A673 (cell line): ENCODE measurements around the gene SMAD3. TPM values are rescaled to one million over a fixed set of nuclear protein-coding genes. Genes with fewer than 3 reads are reported as not detected.

Source experiments
- BruUV-seq: library from RNA; stranded (reverse); fragments of 400-500 nt; replicated peaks from 2 replicates; lab custom pipeline; 2021; lab: Mats Ljungman, UMichigan
- CTCF ChIA-PET: fragments of 300-600 bp; sonication (Branson Sonifier 250); formaldehyde crosslinking; loops from one replicate; lab custom pipeline; 2022; ENCODE audit warnings: antibody characterized with exemption; lab: Charles Lee
- POLR2A ChIA-PET: fragments of 300-600 bp; sonication (Branson Sonifier 250); formaldehyde crosslinking; loops from one replicate; lab custom pipeline; 2022; ENCODE audit warnings: antibody characterized with exemption; ENCODE audit not compliant: low non-redundant PET; lab: Charles Lee
- DNase-seq: peaks from one replicate; pipeline ENCODE4 v3.0.0-alpha.2; 2015; ENCODE audit warnings: low spot score
- H3K27ac ChIP-seq: fragments of 200-600 bp; sonication (generic); 2 replicates; pipeline ENCODE4 v1.5.1; 2016; ENCODE audit warnings: mixed run types, low read depth, mild to moderate bottlenecking, mixed read lengths, antibody characterized with exemption, low read length; ENCODE audit not compliant: poor library complexity, severe bottlenecking
- H3K27me3 ChIP-seq: fragments of 200-600 bp; sonication (generic); replicated peaks from 2 replicates; pipeline ENCODE4 v1.6.1; 2017; ENCODE audit warnings: mixed run types, low read depth, mild to moderate bottlenecking, mixed read lengths, antibody characterized with exemption, low read length; ENCODE audit not compliant: insufficient read depth, poor library complexity
- H3K36me3 ChIP-seq: fragments of 200-600 bp; sonication (generic); 2 replicates; pipeline ENCODE4 v1.6.1; 2016; ENCODE audit warnings: mixed run types, mild to moderate bottlenecking, mixed read lengths, antibody characterized with exemption, low read length; ENCODE audit not compliant: insufficient read depth, poor library complexity, severe bottlenecking
- H3K4me1 ChIP-seq: fragments of 200-600 bp; sonication (generic); 2 replicates; pipeline ENCODE4 v1.6.1; 2017; ENCODE audit warnings: mixed run types, mild to moderate bottlenecking, mixed read lengths, antibody characterized with exemption, low read length; ENCODE audit not compliant: insufficient read depth, poor library complexity, severe bottlenecking
- H3K4me3 ChIP-seq: fragments of 200-600 bp; sonication (generic); 2 replicates; pipeline ENCODE4 v1.5.1; 2016; ENCODE audit warnings: low read depth, mixed run types, mild to moderate bottlenecking, mixed read lengths, low read length; ENCODE audit not compliant: poor library complexity, severe bottlenecking
- H3K9me3 ChIP-seq: fragments of 200-600 bp; sonication (generic); 2 replicates; pipeline ENCODE4 v1.6.1; 2016; ENCODE audit warnings: mixed run types, low read depth, mild to moderate bottlenecking, mixed read lengths, antibody characterized with exemption, low read length; ENCODE audit not compliant: poor library complexity, severe bottlenecking
- CTCF ChIP-seq: fragments of 300-800, 200-600 bp; sonication (generic); conservative IDR thresholded peaks from 2 replicates; pipeline ENCODE4 v1.5.1; 2017; ENCODE audit warnings: low read depth, mild to moderate bottlenecking, antibody characterized with exemption, low read length, moderate library complexity, mixed read lengths
- EZH2 ChIP-seq: fragments of 200-600 bp; sonication (generic); IDR thresholded peaks from 2 replicates; pipeline ENCODE4 v1.6.1; 2017; ENCODE audit warnings: borderline replicate concordance, low read depth, mild to moderate bottlenecking, mixed read lengths, antibody characterized with exemption, low read length; ENCODE audit not compliant: poor library complexity, severe bottlenecking
- intact Hi-C: fragments of 100-400 bp; cut with micrococcal nuclease; formaldehyde crosslinking; loops from one replicate; pipeline ENCODE4 v1.10.0; 2022; ENCODE audit not compliant: unreplicated experiment
- total RNA-seq: library from RNA; stranded (reverse); gene quantifications from 2 replicates; pipeline ENCODE4 v1.2.3, GENCODE V29; 2021

Gene SMAD3
- total RNA-seq, 1 experiment from 2014 or later: 31.0 TPM

GRCh38 chr15:67130166-67130565 is 64.8 kb downstream of the SMAD3 start:
- Histone ChIP-seq H3K4me1 (peaks cover 26% of the 10 kb centered on the region), H3K27me3 (no peaks in the 10 kb centered on the region), H3K9me3 (no peaks in the 10 kb centered on the region), H3K4me3 (no peak overlapping the region), H3K27ac (no peak overlapping the region), H3K36me3 (no peaks in the 10 kb centered on the region)
- TF ChIP-seq CTCF: no peak
- no peak for TF ChIP-seq EZH2
- intact Hi-C loops: no loop called here
- BruUV-seq: no TSS peak
- ChIA-PET POLR2A (no interaction called here), CTCF (no interaction called here)
- no peak for DNase-seq

GRCh38 chr15:67130673-67131601 is 65.5 kb downstream of the SMAD3 start:
- no peak for DNase-seq
- CTCF ChIA-PET: no interaction called here

GRCh38 chr15:67132276-67132675 is 66.9 kb downstream of the SMAD3 start:
- Histone ChIP-seq H3K4me1 (peaks cover 17% of the 10 kb centered on the region), H3K36me3 (no peaks in the 10 kb centered on the region), H3K27ac (no peak overlapping the region), H3K27me3 (no peaks in the 10 kb centered on the region), H3K9me3 (no peaks in the 10 kb centered on the region), H3K4me3 (no peak overlapping the region)
- ChIA-PET POLR2A (no interaction called here), CTCF (no interaction called here)
- TF ChIP-seq CTCF: no peak
- no peak for TF ChIP-seq EZH2
- no TSS peak for BruUV-seq
- DNase-seq: no peak
- intact Hi-C loops: no loop called here

More at GRCh38 chr15:67130673-67131601, 65.5 kb downstream of the SMAD3 start:
- intact Hi-C loops: no loop called here
- no peaks in the 10 kb centered on the region for H3K27me3 ChIP-seq
- H3K4me3 ChIP-seq: no peak overlapping the region
- H3K36me3 ChIP-seq: no peaks in the 10 kb centered on the region
- BruUV-seq: no TSS peak
- POLR2A ChIA-PET: no interaction called here
- no peak for TF ChIP-seq CTCF
- TF ChIP-seq EZH2: no peak
- no peak overlapping the region for H3K27ac ChIP-seq
- peaks cover 18% of the 10 kb centered on the region for H3K4me1 ChIP-seq
- no peaks in the 10 kb centered on the region for H3K9me3 ChIP-seq
